ENCODE results near the gene PKD2L1.

DNA sequence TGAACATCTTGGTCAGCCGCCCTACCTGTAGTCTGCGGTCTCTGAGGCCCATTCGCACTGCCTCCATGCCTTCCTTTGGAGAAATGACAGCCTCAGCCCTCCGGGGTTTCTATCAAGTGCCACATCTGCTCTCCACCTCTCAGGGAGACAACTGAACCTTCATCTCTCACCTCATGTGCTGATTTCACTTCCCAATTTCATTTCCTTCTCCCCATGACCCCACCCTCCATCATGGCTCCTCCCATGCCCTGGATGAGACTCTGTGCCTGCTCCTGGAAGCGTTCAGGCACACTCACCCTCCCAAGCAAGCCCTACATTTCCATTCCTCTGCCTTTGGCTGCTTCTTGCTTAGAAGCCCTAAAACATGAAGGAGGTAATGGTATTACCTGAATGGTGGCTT is 9.2 kb upstream of the PKD2L1 start:
- TF ChIP-seq EP300 (conservative IDR thresholded peaks at IDR 0.05; ENCODE audit: poor library complexity, severe bottlenecking) = no peak
- TF ChIP-seq, protein P1, sequence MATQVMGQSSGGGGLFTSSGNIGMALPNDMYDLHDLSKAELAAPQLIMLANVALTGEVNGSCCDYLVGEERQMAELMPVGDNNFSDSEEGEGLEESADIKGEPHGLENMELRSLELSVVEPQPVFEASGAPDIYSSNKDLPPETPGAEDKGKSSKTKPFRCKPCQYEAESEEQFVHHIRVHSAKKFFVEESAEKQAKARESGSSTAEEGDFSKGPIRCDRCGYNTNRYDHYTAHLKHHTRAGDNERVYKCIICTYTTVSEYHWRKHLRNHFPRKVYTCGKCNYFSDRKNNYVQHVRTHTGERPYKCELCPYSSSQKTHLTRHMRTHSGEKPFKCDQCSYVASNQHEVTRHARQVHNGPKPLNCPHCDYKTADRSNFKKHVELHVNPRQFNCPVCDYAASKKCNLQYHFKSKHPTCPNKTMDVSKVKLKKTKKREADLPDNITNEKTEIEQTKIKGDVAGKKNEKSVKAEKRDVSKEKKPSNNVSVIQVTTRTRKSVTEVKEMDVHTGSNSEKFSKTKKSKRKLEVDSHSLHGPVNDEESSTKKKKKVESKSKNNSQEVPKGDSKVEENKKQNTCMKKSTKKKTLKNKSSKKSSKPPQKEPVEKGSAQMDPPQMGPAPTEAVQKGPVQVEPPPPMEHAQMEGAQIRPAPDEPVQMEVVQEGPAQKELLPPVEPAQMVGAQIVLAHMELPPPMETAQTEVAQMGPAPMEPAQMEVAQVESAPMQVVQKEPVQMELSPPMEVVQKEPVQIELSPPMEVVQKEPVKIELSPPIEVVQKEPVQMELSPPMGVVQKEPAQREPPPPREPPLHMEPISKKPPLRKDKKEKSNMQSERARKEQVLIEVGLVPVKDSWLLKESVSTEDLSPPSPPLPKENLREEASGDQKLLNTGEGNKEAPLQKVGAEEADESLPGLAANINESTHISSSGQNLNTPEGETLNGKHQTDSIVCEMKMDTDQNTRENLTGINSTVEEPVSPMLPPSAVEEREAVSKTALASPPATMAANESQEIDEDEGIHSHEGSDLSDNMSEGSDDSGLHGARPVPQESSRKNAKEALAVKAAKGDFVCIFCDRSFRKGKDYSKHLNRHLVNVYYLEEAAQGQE (IDR thresholded peaks at IDR 0.05; ENCODE audit: borderline replicate concordance) = no peak
- TF ChIP-seq EZH2 (IDR thresholded peaks at IDR 0.05; ENCODE audit: borderline replicate concordance, insufficient read depth, low read length, poor library complexity, severe bottlenecking) = no peak
- TF ChIP-seq, protein P2, sequence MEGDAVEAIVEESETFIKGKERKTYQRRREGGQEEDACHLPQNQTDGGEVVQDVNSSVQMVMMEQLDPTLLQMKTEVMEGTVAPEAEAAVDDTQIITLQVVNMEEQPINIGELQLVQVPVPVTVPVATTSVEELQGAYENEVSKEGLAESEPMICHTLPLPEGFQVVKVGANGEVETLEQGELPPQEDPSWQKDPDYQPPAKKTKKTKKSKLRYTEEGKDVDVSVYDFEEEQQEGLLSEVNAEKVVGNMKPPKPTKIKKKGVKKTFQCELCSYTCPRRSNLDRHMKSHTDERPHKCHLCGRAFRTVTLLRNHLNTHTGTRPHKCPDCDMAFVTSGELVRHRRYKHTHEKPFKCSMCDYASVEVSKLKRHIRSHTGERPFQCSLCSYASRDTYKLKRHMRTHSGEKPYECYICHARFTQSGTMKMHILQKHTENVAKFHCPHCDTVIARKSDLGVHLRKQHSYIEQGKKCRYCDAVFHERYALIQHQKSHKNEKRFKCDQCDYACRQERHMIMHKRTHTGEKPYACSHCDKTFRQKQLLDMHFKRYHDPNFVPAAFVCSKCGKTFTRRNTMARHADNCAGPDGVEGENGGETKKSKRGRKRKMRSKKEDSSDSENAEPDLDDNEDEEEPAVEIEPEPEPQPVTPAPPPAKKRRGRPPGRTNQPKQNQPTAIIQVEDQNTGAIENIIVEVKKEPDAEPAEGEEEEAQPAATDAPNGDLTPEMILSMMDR (IDR thresholded peaks at IDR 0.05; ENCODE audit: poor library complexity, severe bottlenecking) = no peak
- no peak for TF ChIP-seq POLR2AphosphoS5 (IDR thresholded peaks at IDR 0.05)
